Right lobe of liver (tissue), 6 donors: ENCODE results near the gene NOP16. TPM values are rescaled to one million over a fixed set of nuclear protein-coding genes. Genes with fewer than 3 reads are reported as not detected.

Source experiments
- ATAC-seq, 4 donors: fragments of 200-7000 bp; cut with Tn5 transposase; one replicate each; pipeline ENCODE4 v1.9.1; 2020; ENCODE audit warnings: mild to moderate bottlenecking in 4 of 4, moderate library complexity in 4 of 4
- DNase-seq, 3 donors: peaks; one replicate each; pipeline ENCODE4 v3.0.0-alpha.2; 2020
- H3K27ac ChIP-seq, 3 donors: fragments of 200-600 bp; one replicate each; pipeline ENCODE4 v1.8.0; 2022
- H3K27me3 ChIP-seq, 2 donors: fragments of 200-600 bp; one replicate each; pipeline ENCODE4 v1.8.0; 2022
- H3K36me3 ChIP-seq, 4 donors: fragments of 200-600 bp; sonication (generic) in 1 of 4; one replicate each; pipeline versions ENCODE4 v1.5.1 to v1.8.0; 2017 to 2022; ENCODE audit warnings: control low read depth in 1 of 4
- H3K4me1 ChIP-seq, 4 donors: fragments of 200-600 bp; sonication (generic) in 1 of 4; one replicate each; pipeline versions ENCODE4 v1.5.1 to v1.8.0; 2017 to 2022; ENCODE audit warnings: control low read depth in 1 of 4
- H3K4me3 ChIP-seq, 3 donors: fragments of 200-600 bp; one replicate each; pipeline ENCODE4 v1.8.0; 2022
- H3K9me3 ChIP-seq, 4 donors: fragments of 200-600 bp; sonication (generic) in 1 of 4; one replicate each; pipeline versions ENCODE4 v1.5.1 to v1.8.0; 2017 to 2022; ENCODE audit warnings: control low read depth in 1 of 4
- POLR2A ChIP-seq: fragments of 450-650 bp; IDR thresholded peaks from one replicate; pipeline ENCODE4 v1.6.1; 2017; ENCODE audit warnings: antibody characterized with exemption, mild to moderate bottlenecking
- WGBS: methylation state at CpG from one replicate; pipeline ENCODE4 v1.1.6; 2018; ENCODE audit warnings: low coverage, low lambda C conversion rate; ENCODE audit not compliant: insufficient coverage; ENCODE audit errors: missing lambda C conversion rate; 5-methylcytosine and 5-hydroxymethylcytosine counted together
- intact Hi-C, 2 donors: fragments of 100-400 bp; cut with DNase I; formaldehyde crosslinking; loops; one replicate each; pipeline versions ENCODE4 v1.11.2 to v1.14.1; 2022
- total RNA-seq, 6 experiments: library from RNA; depleted of rRNA in 2 of 6; stranded (reverse); fragments of >200 nt in 2 of 6; fragmentation: NEBNext Ultra II Directional in 3 of 6; extraction: Animal tissue kit (Norgen Biotek cat#: 25700) in 3 of 6; gene quantifications; one replicate each; pipeline versions ENCODE4 v1.1.0 to v1.2.4, GENCODE V29; 2016 to 2023
- TF ChIP-seq, protein P1 (sequence below), 4 donors: fragments of 200-600 bp in 3 of 4; fragments of 450-650 bp in 1 of 4; IDR thresholded peaks; one replicate each; pipeline versions ENCODE4 v1.5.1 to v1.8.0; 2016 to 2022; ENCODE audit warnings: antibody characterized with exemption in 4 of 4, mild to moderate bottlenecking in 2 of 4
- donor health status: DM: no; HTN: yes; CAD: no.
- donor health status: DM: no; HTN: no; CAD: no.
- donor health status: DM: no; HTN: no; CAD: no.
- donor health status: DM: no; HTN: yes; CAD: no.
- donor health status: DM: no; HTN: yes; CAD: no.

The NOP16 gene
- total RNA-seq, 6 experiments from 2014 or later, result 12.8 to 19.6 (median 17.2) TPM

DNA sequence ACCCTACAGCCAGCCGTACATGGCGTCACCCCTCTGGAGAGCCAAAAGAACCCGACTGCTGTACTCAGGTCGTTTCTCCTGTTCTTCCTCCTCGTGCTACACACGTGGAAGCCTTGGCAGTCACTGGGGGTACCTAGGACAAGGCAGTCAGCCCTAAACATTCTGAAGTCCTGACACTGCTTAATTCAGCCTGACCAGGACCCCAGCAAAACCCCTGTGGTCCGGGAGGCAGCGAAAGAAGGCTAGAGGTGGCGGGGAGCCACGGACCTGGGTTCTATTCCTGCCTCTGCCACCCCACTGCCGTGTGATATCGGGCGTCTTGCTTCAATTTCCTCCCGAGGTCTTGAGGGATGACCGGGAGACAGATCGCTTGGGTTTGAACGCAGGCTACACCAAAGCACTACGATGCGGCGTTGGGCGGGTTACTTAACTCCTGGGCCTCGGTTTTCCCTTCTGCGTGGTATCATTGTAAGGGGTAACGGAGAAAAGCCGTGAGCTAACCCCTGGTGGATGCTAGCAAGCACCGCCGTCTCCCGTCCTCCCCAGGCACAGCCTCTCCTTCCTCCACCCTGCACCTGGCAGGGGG, 23.5 kb downstream of the NOP16 start:
- Histone ChIP-seq H3K9me3 (no peaks in the 10 kb centered on the region), H3K4me1 (peaks cover 0 to 13% (median 2%) of the 10 kb centered on the region in 4 donors), H3K27me3 (no peaks in the 10 kb centered on the region), H3K27ac (peak overlapping the region in 1 of 3 donors; percentile 5), H3K4me3 (peak overlapping the region; percentile 69 to 78 (median 74)), H3K36me3 (no peaks in the 10 kb centered on the region)
- TF ChIP-seq, protein P1, sequence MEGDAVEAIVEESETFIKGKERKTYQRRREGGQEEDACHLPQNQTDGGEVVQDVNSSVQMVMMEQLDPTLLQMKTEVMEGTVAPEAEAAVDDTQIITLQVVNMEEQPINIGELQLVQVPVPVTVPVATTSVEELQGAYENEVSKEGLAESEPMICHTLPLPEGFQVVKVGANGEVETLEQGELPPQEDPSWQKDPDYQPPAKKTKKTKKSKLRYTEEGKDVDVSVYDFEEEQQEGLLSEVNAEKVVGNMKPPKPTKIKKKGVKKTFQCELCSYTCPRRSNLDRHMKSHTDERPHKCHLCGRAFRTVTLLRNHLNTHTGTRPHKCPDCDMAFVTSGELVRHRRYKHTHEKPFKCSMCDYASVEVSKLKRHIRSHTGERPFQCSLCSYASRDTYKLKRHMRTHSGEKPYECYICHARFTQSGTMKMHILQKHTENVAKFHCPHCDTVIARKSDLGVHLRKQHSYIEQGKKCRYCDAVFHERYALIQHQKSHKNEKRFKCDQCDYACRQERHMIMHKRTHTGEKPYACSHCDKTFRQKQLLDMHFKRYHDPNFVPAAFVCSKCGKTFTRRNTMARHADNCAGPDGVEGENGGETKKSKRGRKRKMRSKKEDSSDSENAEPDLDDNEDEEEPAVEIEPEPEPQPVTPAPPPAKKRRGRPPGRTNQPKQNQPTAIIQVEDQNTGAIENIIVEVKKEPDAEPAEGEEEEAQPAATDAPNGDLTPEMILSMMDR (IDR thresholded peaks at IDR 0.05), result no peak
- no peak for TF ChIP-seq POLR2A
- DNase-seq (no peak), ATAC-seq (no peak)
- 16% methylated on average over 6 of the region's 28 CpGs for WGBS
- intact Hi-C loops, result no loop called here

DNA sequence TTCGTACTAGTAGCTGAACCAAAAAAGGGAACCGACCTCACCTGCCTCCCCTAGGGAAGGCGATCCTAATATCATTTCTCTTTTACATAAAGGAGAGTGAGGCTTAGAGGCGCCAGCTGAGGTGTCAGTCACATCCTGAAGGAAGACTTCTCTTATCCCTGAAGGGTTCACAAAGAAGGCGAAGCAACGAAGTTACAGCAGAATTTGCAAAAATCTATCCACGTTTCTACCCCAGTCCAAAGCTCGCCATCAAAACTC, 26.2 kb downstream of the NOP16 start:
- ATAC-seq (no peak), DNase-seq (no peak)
- H3K27ac ChIP-seq, result peak overlapping the region; percentile 34 to 91 (median 90)
- peaks cover 0 to 19% (median 2%) of the 10 kb centered on the region in 4 donors for H3K4me1 ChIP-seq
- intact Hi-C loops, result no loop called here
- TF ChIP-seq, protein P1 (IDR thresholded peaks at IDR 0.05), result no peak
- TF ChIP-seq POLR2A, result no peak
- no peaks in the 10 kb centered on the region for H3K9me3 ChIP-seq
- H3K36me3 ChIP-seq, result peaks cover 0 to 14% (median 4%) of the 10 kb centered on the region in 4 donors
- no peaks in the 10 kb centered on the region for H3K27me3 ChIP-seq
- H3K4me3 ChIP-seq, result peak overlapping the region; percentile 68 to 100 (median 95)
- 54% methylated on average over 8 of the region's 8 CpGs for WGBS

DNA sequence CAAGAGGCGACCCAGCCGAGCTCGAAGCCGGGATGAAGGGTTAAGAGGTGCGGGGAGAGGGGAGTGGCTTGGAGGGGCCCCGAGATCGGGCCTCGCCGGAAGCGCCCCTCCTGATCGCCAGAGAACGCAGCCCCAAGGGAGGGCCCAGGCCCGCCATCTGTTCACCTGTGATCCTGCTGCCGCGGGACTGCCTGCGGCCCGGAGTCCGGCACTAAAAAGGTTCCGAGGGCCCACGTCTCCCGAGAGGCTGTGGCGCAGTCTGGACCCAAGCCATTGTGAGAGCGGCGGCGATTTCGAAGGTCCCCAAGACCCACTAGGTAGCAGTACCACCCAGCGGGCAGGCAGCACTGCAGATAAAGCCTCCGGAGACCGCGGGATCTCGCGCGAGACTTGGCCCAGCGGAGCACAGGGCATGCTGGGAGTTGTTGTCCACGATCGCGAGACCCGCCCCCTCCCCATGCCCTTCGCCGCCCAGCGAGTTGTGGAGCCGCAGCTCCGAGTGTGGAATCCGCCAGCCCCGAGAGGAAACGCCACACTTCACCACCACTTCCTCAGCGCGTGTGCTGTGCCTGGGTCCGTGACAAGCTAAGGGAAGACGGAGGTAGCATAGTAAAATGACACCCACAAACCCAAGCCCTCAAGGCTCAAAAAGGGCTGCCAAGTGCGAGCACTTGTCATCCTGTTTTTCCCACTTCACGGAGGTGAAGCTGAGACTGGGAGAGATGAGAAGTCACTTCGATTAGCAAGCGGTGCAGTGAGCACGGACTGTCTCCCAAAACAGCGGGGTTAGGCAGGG, 26.8 kb downstream of the NOP16 start, which contains the start of gene KIAA1191:
TSS of gene KIAA1191 (minus strand) at position 328 of the 796 bp plus-strand sequence. CDS start 2,256 bp downstream, outside the sequence.
- TF ChIP-seq, protein P1 (IDR thresholded peaks at IDR 0.05), result peak; percentile 25 to 46 (median 38)
- peak; percentile 97 for TF ChIP-seq POLR2A
- H3K36me3 ChIP-seq, result peaks cover 0 to 15% (median 4%) of the 10 kb centered on the region in 4 donors
- WGBS, result under 1% methylated on average over 29 of the region's 56 CpGs
- H3K4me1 ChIP-seq, result peaks cover 0 to 21% (median 2%) of the 10 kb centered on the region in 4 donors
- no peaks in the 10 kb centered on the region for H3K27me3 ChIP-seq
- peak; percentile 98 for ATAC-seq
- peak within 1 kb of the TSS; percentile 90 to 91 (median 90) for H3K27ac ChIP-seq
- peak; percentile 97 to 98 (median 97) for DNase-seq
- no peaks in the 10 kb centered on the region for H3K9me3 ChIP-seq
- intact Hi-C loops, result no loop called here
- H3K4me3 ChIP-seq, result peak within 1 kb of the TSS; percentile 68 to 100 (median 95)

- TF ChIP-seq, protein P1 (IDR thresholded peaks at IDR 0.05), result no peak
- no peak for TF ChIP-seq POLR2A
- ATAC-seq, result peak; percentile 12 to 26 (median 20)
- peak overlapping the region; percentile 68 to 100 (median 95) for H3K4me3 ChIP-seq
- peaks cover 0 to 19% (median 4%) of the 10 kb centered on the region in 4 donors for H3K36me3 ChIP-seq
- H3K9me3 ChIP-seq, result no peaks in the 10 kb centered on the region
- intact Hi-C loops, result no loop called here
- peak overlapping the region; percentile 90 to 91 (median 90) for H3K27ac ChIP-seq
- no peaks in the 10 kb centered on the region for H3K27me3 ChIP-seq
- H3K4me1 ChIP-seq, result peaks cover 0 to 21% (median 2%) of the 10 kb centered on the region in 4 donors
- DNase-seq, result peak in 1 of 3 donors; percentile 46
- WGBS, result 1% methylated on average over 27 of the region's 27 CpGs
Measured at GRCh38 chr5:176360894-176361436, 27.4 kb downstream of the NOP16 start.
